IMR-90 (cell line): Measurements from ENCODE around the gene LRP6. TPM values are rescaled to one million over a fixed set of nuclear protein-coding genes. Genes with fewer than 3 reads are reported as not detected.

Experiments
- ATAC-seq: fragments of 200-7000 bp; cut with Tn5 transposase; 2 replicates; pipeline ENCODE4 v1.9.1; 2020; ENCODE audit warnings: low read depth, mild to moderate bottlenecking, moderate library complexity
- BruUV-seq: library from RNA; stranded (reverse); fragments of 400-500 nt; replicated peaks from 2 replicates; lab custom pipeline; 2021; lab: Mats Ljungman, UMichigan
- CTCF ChIA-PET: fragments of 300-600 bp; formaldehyde crosslinking; extraction: SDS; loops from one replicate; lab custom pipeline; 2021; ENCODE audit warnings: antibody characterized with exemption; lab: Yijun Ruan, JAX
- POLR2A ChIA-PET: fragments of 300-600 bp; sonication (Branson Sonifier 250); formaldehyde crosslinking; loops from one replicate; lab custom pipeline; 2022; ENCODE audit warnings: antibody characterized with exemption; ENCODE audit not compliant: unreplicated experiment; lab: Charles Lee
- DNase-seq: peaks from one replicate; pipeline ENCODE4 v3.0.0; 2013
- H2AFZ ChIP-seq: replicated peaks from 2 replicates; pipeline ENCODE3; 2013; ENCODE audit warnings: low read length, mild to moderate bottlenecking; ENCODE audit not compliant: poor library complexity
- H2AK5ac ChIP-seq: 2 replicates; pipeline ENCODE4 v1.6.1; 2013; ENCODE audit warnings: low read depth, low read length, inconsistent platforms
- H2AK9ac ChIP-seq: replicated peaks from 2 replicates; pipeline ENCODE3; 2013; ENCODE audit warnings: mild to moderate bottlenecking, low read depth, low read length, moderate library complexity; ENCODE audit not compliant: poor library complexity
- H2BK120ac ChIP-seq: 2 replicates; pipeline ENCODE4 v1.6.1; 2013; ENCODE audit warnings: low read depth, low read length, inconsistent platforms
- H2BK15ac ChIP-seq: 3 replicates; pipeline ENCODE4 v1.6.1; 2013; ENCODE audit warnings: low read depth, low read length, inconsistent platforms
- H2BK20ac ChIP-seq: 2 replicates; pipeline ENCODE4 v1.6.1; 2013; ENCODE audit warnings: low read depth, mild to moderate bottlenecking, inconsistent platforms, low read length, moderate library complexity
- H2BK5ac ChIP-seq: 2 replicates; pipeline ENCODE4 v1.6.1; 2013; ENCODE audit warnings: mild to moderate bottlenecking, low read depth, low read length, inconsistent platforms; ENCODE audit not compliant: poor library complexity, severe bottlenecking
- H3K14ac ChIP-seq: replicated peaks from 2 replicates; pipeline ENCODE4 v1.6.1; 2013; ENCODE audit warnings: low read depth, low read length, inconsistent platforms
- H3K18ac ChIP-seq: 2 replicates; pipeline ENCODE4 v1.6.1; 2013; ENCODE audit warnings: low read depth, low read length, control low read depth
- H3K23ac ChIP-seq: 2 replicates; pipeline ENCODE4 v1.6.1; 2013; ENCODE audit warnings: low read depth, low read length, inconsistent platforms
- H3K27ac ChIP-seq: 2 replicates; pipeline ENCODE4 v1.5.1; 2013; ENCODE audit warnings: mild to moderate bottlenecking, control low read depth, low read length; ENCODE audit not compliant: insufficient read depth
- H3K27me3 ChIP-seq: 2 replicates; pipeline ENCODE4 v1.6.1; 2013; ENCODE audit warnings: low read length; ENCODE audit not compliant: control insufficient read depth, insufficient read depth
- H3K36me3 ChIP-seq: 2 replicates; pipeline ENCODE4 v1.6.1; 2013; ENCODE audit warnings: low read length, mixed read lengths; ENCODE audit not compliant: control insufficient read depth, insufficient read depth
- H3K4ac ChIP-seq: 2 replicates; pipeline ENCODE4 v1.6.1; 2013; ENCODE audit warnings: low read depth, low read length, inconsistent platforms
- H3K4me1 ChIP-seq: 2 replicates; pipeline ENCODE4 v1.6.1; 2013; ENCODE audit warnings: low read length, mixed read lengths; ENCODE audit not compliant: control insufficient read depth, insufficient read depth
- H3K4me2 ChIP-seq: 2 replicates; pipeline ENCODE4 v1.6.1; 2013; ENCODE audit warnings: low read depth, mild to moderate bottlenecking, control low read depth, low read length, moderate library complexity
- H3K4me3 ChIP-seq: 2 replicates; pipeline ENCODE4 v1.5.1; 2013; ENCODE audit warnings: low read depth, mild to moderate bottlenecking, control low read depth, low read length, moderate library complexity; ENCODE audit not compliant: insufficient read depth
- H3K56ac ChIP-seq: 2 replicates; pipeline ENCODE4 v1.6.1; 2013; ENCODE audit warnings: low read length, inconsistent platforms; ENCODE audit not compliant: insufficient read depth; ENCODE audit errors: extremely low read depth
- H3K79me1 ChIP-seq, 2 experiments: 2 replicates each; pipeline ENCODE4 v1.6.1; 2013; ENCODE audit warnings: low read length in 2 of 2, inconsistent platforms in 1 of 2, low read depth in 1 of 2
- H3K9ac ChIP-seq: 2 replicates; pipeline ENCODE4 v1.6.1; 2013; ENCODE audit warnings: low read depth, low read length, control low read depth
- H3K9me1 ChIP-seq: 2 replicates; pipeline ENCODE4 v1.6.1; 2013; ENCODE audit warnings: low read length, inconsistent platforms; ENCODE audit not compliant: insufficient read depth
- H3K9me3 ChIP-seq: 2 replicates; pipeline ENCODE4 v1.6.1; 2013; ENCODE audit warnings: low read length; ENCODE audit not compliant: control insufficient read depth, insufficient read depth
- H4K20me1 ChIP-seq: 2 replicates; pipeline ENCODE4 v1.6.1; 2013; ENCODE audit warnings: low read length, inconsistent platforms; ENCODE audit not compliant: insufficient read depth
- H4K5ac ChIP-seq: 2 replicates; pipeline ENCODE4 v1.6.1; 2013; ENCODE audit warnings: mild to moderate bottlenecking, low read depth, low read length, control low read depth
- H4K8ac ChIP-seq, 2 experiments: 2 replicates each; pipeline ENCODE4 v1.6.1; 2013; ENCODE audit warnings: low read depth in 2 of 2, low read length in 2 of 2, control low read depth in 1 of 2, inconsistent platforms in 1 of 2
- H4K91ac ChIP-seq: 2 replicates; pipeline ENCODE4 v1.6.1; 2013; ENCODE audit warnings: low read depth, low read length, inconsistent platforms; ENCODE audit not compliant: insufficient read depth
- BHLHE40 ChIP-seq: fragments of 150-350 bp; IDR thresholded peaks from 2 replicates; pipeline ENCODE4 v1.6.1; 2016; ENCODE audit warnings: mild to moderate bottlenecking, low read depth, low read length
- CEBPB ChIP-seq: IDR thresholded peaks from 2 replicates; pipeline ENCODE4 v1.6.1; 2012; ENCODE audit warnings: low read depth, low read length, improper control_type of control experiment
- CHD1 ChIP-seq: IDR thresholded peaks from 2 replicates; pipeline ENCODE4 v1.6.1; 2012; ENCODE audit warnings: low read depth, low read length, improper control_type of control experiment
- FOS ChIP-seq: fragments of 150-350 bp; IDR thresholded peaks from 2 replicates; pipeline ENCODE4 v1.6.1; 2016; ENCODE audit warnings: low read depth, low read length
- MAFK ChIP-seq: IDR thresholded peaks from 2 replicates; pipeline ENCODE4 v1.6.1; 2012; ENCODE audit warnings: low read depth, low read length, improper control_type of control experiment
- MAZ ChIP-seq: IDR thresholded peaks from 2 replicates; pipeline ENCODE4 v1.6.1; 2012; ENCODE audit warnings: low read depth, mild to moderate bottlenecking, low read length, improper control_type of control experiment, moderate library complexity, borderline replicate concordance
- MXI1 ChIP-seq: IDR thresholded peaks from 2 replicates; pipeline ENCODE4 v1.6.1; 2012; ENCODE audit warnings: low read depth, mild to moderate bottlenecking, low read length, moderate library complexity, borderline replicate concordance
- NFE2L2 ChIP-seq: fragments of 150-350 bp; IDR thresholded peaks from 2 replicates; pipeline ENCODE4 v1.6.1; 2016; ENCODE audit warnings: low read depth, mild to moderate bottlenecking, low read length
- POLR2A ChIP-seq: IDR thresholded peaks from 2 replicates; pipeline ENCODE4 v1.6.1; 2012; ENCODE audit warnings: mild to moderate bottlenecking, low read depth, low read length
- RAD21 ChIP-seq: IDR thresholded peaks from 2 replicates; pipeline ENCODE4 v1.6.1; 2012; ENCODE audit warnings: low read length, improper control_type of control experiment
- RCOR1 ChIP-seq: IDR thresholded peaks from 2 replicates; pipeline ENCODE4 v1.6.1; 2012; ENCODE audit warnings: mild to moderate bottlenecking, low read length, improper control_type of control experiment; ENCODE audit not compliant: insufficient replicate concordance
- RFX5 ChIP-seq: IDR thresholded peaks from 2 replicates; pipeline ENCODE4 v1.8.0; 2012; ENCODE audit warnings: low read depth, mild to moderate bottlenecking, low read length, moderate library complexity
- SMC3 ChIP-seq: fragments of 150-350 bp; IDR thresholded peaks from 2 replicates; pipeline ENCODE4 v1.6.1; 2016; ENCODE audit warnings: low read depth, mild to moderate bottlenecking, antibody characterized with exemption, low read length, moderate library complexity
- WGBS, 2 experiments: methylation state at CpG; one replicate each; pipeline versions ENCODE4 v1.1.5 to v1.1.7; 2013; ENCODE audit warnings: missing lambda C conversion rate in 2 of 2; ENCODE audit not compliant: insufficient read length in 1 of 2; ENCODE audit errors: extremely low coverage in 2 of 2; 5-methylcytosine and 5-hydroxymethylcytosine counted together
- dilution Hi-C: fragments of 300-500 bp; cut with HindIII; formaldehyde crosslinking; loops from one replicate; pipeline ENCODE4 v1.14.3; 2018; ENCODE audit warnings: low sequenced_read_pairs; ENCODE audit not compliant: unreplicated experiment
- in situ Hi-C: fragments of 300-500 bp; cut with MboI; formaldehyde crosslinking; loops from 3 replicates; pipeline ENCODE4 v1.14.3; 2019; ENCODE audit warnings: low sequenced_read_pairs, inconsistent platforms, mixed read lengths
- intact Hi-C: fragments of 100-400 bp; cut with micrococcal nuclease; formaldehyde crosslinking; loops from 2 replicates; pipeline ENCODE4 v1.10.0; 2022
- polyA plus RNA-seq, 3 experiments: library from polyadenylated mRNA; depleted of rRNA; stranded (reverse); fragments of >200 nt; gene quantifications; 2 replicates each; pipeline ENCODE4 v1.2.3, GENCODE V29; 2012; ENCODE audit warnings: low replicate concordance in 1 of 3
- total RNA-seq: library from RNA; depleted of rRNA; stranded (reverse); fragments of >200 nt; gene quantifications from 2 replicates; pipeline ENCODE4 v1.2.3, GENCODE V29; 2012
- TF ChIP-seq, protein P1 (sequence below): conservative IDR thresholded peaks from 2 replicates; pipeline ENCODE4 v1.5.1; 2012; ENCODE audit warnings: mild to moderate bottlenecking, low read depth, low read length, improper control_type of control experiment
- TF ChIP-seq, protein P2 (sequence below): fragments of 150-350 bp; IDR thresholded peaks from 2 replicates; pipeline ENCODE4 v1.6.1; 2016; ENCODE audit warnings: low read depth, mild to moderate bottlenecking, low read length, moderate library complexity, borderline replicate concordance
- TF ChIP-seq, protein P3 (sequence below): fragments of 150-350 bp; IDR thresholded peaks from 2 replicates; pipeline ENCODE4 v1.6.1; 2017; ENCODE audit warnings: mild to moderate bottlenecking, antibody characterized with exemption, low read length, low read depth

Gene LRP6
- total and polyA plus RNA-seq, 2 of the 4 experiments (the other 2 are of a cell fraction) = 14.2 to 32.1 TPM

DNA sequence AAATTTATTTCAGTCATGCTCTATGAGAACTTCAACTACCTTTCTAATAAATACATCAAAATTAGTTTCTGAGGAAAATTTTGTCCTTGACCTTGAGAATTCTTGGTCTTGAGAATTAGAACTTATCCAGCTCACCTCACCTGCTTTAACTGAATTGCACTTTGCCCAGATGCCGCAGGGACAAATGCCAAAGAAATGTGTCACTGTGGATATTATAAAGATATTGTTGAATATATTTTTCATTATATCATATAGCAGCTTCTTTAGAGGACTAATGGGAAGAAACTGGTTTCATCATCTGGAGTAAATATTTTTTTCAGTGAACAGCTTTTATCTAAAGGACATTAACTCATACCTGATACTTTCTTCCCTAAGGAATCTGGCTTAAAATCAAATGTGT is 54.1 kb downstream of the LRP6 start:
- ChIA-PET POLR2A (no interaction called here), CTCF (no interaction called here)
- Histone ChIP-seq H3K18ac (no peak overlapping the region), H3K14ac (no peak overlapping the region), H3K9me1 (peaks cover 3% of the 10 kb centered on the region), H2BK5ac (no peak overlapping the region), H2BK15ac (no peak overlapping the region), H4K20me1 (peaks cover 18% of the 10 kb centered on the region; the same call in 1 of the 2 replicates), H2AFZ (no peak overlapping the region), H3K4ac (no peak overlapping the region), H3K9me3 (no peaks in the 10 kb centered on the region), H2AK9ac (no peak overlapping the region), H3K9ac (no peak overlapping the region), H3K23ac (no peak overlapping the region), H4K5ac (no peak overlapping the region), H3K36me3 (no peaks in the 10 kb centered on the region), H3K4me2 (no peak overlapping the region), H2BK20ac (no peak overlapping the region), H3K4me3 (no peak overlapping the region), H3K27ac (no peak overlapping the region), H3K4me1 (peaks cover 7% of the 10 kb centered on the region), H3K79me1 (peaks cover 9 to 64% of the 10 kb centered on the region in 2 experiments), H3K27me3 (no peaks in the 10 kb centered on the region), H2BK120ac (no peak overlapping the region), H3K56ac (no peak overlapping the region), H4K91ac (no peak overlapping the region), H4K8ac (no peak overlapping the region), H2AK5ac (no peak overlapping the region)
- in situ Hi-C loops = no loop called here
- no TSS peak for BruUV-seq
- TF ChIP-seq, protein P1, sequence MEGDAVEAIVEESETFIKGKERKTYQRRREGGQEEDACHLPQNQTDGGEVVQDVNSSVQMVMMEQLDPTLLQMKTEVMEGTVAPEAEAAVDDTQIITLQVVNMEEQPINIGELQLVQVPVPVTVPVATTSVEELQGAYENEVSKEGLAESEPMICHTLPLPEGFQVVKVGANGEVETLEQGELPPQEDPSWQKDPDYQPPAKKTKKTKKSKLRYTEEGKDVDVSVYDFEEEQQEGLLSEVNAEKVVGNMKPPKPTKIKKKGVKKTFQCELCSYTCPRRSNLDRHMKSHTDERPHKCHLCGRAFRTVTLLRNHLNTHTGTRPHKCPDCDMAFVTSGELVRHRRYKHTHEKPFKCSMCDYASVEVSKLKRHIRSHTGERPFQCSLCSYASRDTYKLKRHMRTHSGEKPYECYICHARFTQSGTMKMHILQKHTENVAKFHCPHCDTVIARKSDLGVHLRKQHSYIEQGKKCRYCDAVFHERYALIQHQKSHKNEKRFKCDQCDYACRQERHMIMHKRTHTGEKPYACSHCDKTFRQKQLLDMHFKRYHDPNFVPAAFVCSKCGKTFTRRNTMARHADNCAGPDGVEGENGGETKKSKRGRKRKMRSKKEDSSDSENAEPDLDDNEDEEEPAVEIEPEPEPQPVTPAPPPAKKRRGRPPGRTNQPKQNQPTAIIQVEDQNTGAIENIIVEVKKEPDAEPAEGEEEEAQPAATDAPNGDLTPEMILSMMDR = no peak
- TF ChIP-seq FOS (no peak), NFE2L2 (no peak), CHD1 (no peak), RCOR1 (no peak), MAFK (no peak), MXI1 (no peak), POLR2A (no peak), RAD21 (no peak), MAZ (no peak), SMC3 (no peak), RFX5 (no peak), BHLHE40 (no peak), CEBPB (no peak)
- TF ChIP-seq, protein P2, sequence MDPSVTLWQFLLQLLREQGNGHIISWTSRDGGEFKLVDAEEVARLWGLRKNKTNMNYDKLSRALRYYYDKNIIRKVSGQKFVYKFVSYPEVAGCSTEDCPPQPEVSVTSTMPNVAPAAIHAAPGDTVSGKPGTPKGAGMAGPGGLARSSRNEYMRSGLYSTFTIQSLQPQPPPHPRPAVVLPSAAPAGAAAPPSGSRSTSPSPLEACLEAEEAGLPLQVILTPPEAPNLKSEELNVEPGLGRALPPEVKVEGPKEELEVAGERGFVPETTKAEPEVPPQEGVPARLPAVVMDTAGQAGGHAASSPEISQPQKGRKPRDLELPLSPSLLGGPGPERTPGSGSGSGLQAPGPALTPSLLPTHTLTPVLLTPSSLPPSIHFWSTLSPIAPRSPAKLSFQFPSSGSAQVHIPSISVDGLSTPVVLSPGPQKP = no peak
- TF ChIP-seq, protein P3, sequence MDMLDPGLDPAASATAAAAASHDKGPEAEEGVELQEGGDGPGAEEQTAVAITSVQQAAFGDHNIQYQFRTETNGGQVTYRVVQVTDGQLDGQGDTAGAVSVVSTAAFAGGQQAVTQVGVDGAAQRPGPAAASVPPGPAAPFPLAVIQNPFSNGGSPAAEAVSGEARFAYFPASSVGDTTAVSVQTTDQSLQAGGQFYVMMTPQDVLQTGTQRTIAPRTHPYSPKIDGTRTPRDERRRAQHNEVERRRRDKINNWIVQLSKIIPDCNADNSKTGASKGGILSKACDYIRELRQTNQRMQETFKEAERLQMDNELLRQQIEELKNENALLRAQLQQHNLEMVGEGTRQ = no peak
- WGBS, 2 experiments = no CpG with 5 or more reads among the region's 1 CpG
- dilution Hi-C loops = no loop called here
- ATAC-seq (no peak), DNase-seq (no peak)
- intact Hi-C loops = no loop called here
